Progenitor cell of endocrine pancreas (in vitro differentiated cells): Measurements from ENCODE around the gene JUP. TPM values are rescaled to one million over a fixed set of nuclear protein-coding genes. Genes with fewer than 3 reads are reported as not detected.

Experiments used
- DNase-seq: peaks from one replicate; pipeline ENCODE4 v3.0.0; 2021; ENCODE audit warnings: low spot score; ENCODE audit not compliant: unreplicated experiment
- H3K27ac Mint-ChIP-seq: 2 replicates; pipeline ENCODE4 v1.8.0; 2021; ENCODE audit warnings: mild to moderate bottlenecking, moderate library complexity, mixed read lengths
- H3K27me3 Mint-ChIP-seq: 2 replicates; pipeline ENCODE4 v1.8.0; 2021; ENCODE audit warnings: mixed read lengths
- H3K36me3 Mint-ChIP-seq: 2 replicates; pipeline ENCODE4 v1.8.0; 2022; ENCODE audit warnings: mixed read lengths; ENCODE audit not compliant: insufficient read depth
- H3K4me1 Mint-ChIP-seq: 2 replicates; pipeline ENCODE4 v1.8.0; 2021; ENCODE audit warnings: low read depth, mixed read lengths
- H3K4me3 Mint-ChIP-seq: 2 replicates; pipeline ENCODE4 v1.8.0; 2021; ENCODE audit warnings: low read depth, mild to moderate bottlenecking, moderate library complexity, mixed read lengths
- H3K9me3 Mint-ChIP-seq: 2 replicates; pipeline ENCODE4 v1.8.0; 2021; ENCODE audit warnings: low read depth, mixed read lengths
- CTCF ChIP-seq: fragments of 200-600 bp; sonication (generic); IDR thresholded peaks from one replicate; pipeline ENCODE4 v1.5.0; 2021; ENCODE audit warnings: antibody characterized with exemption, mild to moderate bottlenecking; ENCODE audit not compliant: unreplicated experiment
- total RNA-seq: library from RNA; stranded (reverse); gene quantifications from 2 replicates; pipeline ENCODE4 v1.2.1, GENCODE V29; 2021

JUP gene
- total RNA-seq, 1 donor from 2014 or later = 195 TPM

GRCh38 chr17:41812381-41813151 is 26.1 kb upstream of the JUP start, which contains the start of gene FKBP10:
FKBP10 (plus strand) TSS chr17:41813004; CDS start chr17:41813035, 31 bp downstream.
- Mint-ChIP-seq H3K4me3 (peak within 1 kb of the TSS; percentile 91), H3K9me3 (no peaks in the 10 kb centered on the region), H3K36me3 (peaks cover 3% of the 10 kb centered on the region), H3K27ac (peak within 1 kb of the TSS; percentile 95), H3K4me1 (peaks cover 19% of the 10 kb centered on the region), H3K27me3 (no peaks in the 10 kb centered on the region)
- peak; percentile 67 for DNase-seq
- peak; percentile 10 for TF ChIP-seq CTCF

GRCh38 chr17:41811549-41812380 is 25.3 kb upstream of the JUP start, which contains the start of gene P3H4:
P3H4 (minus strand) TSS chr17:41811949; CDS start chr17:41811915, 34 bp downstream.
- Mint-ChIP-seq H3K36me3 (peaks cover 3% of the 10 kb centered on the region), H3K4me1 (peaks cover 19% of the 10 kb centered on the region), H3K27ac (peak within 1 kb of the TSS; percentile 95), H3K27me3 (no peaks in the 10 kb centered on the region), H3K4me3 (peak within 1 kb of the TSS; percentile 91), H3K9me3 (no peaks in the 10 kb centered on the region)
- DNase-seq = peak; percentile 73
- peak; percentile 78 for TF ChIP-seq CTCF

GRCh38 chr17:41810659-41811548 is 24.4 kb upstream of the JUP start:
- TF ChIP-seq CTCF = no peak
- Mint-ChIP-seq H3K9me3 (no peaks in the 10 kb centered on the region), H3K4me3 (peak overlapping the region; percentile 72), H3K27ac (no peak overlapping the region), H3K27me3 (no peaks in the 10 kb centered on the region), H3K36me3 (peaks cover 3% of the 10 kb centered on the region), H3K4me1 (peaks cover 19% of the 10 kb centered on the region)
- no peak for DNase-seq

GRCh38 chr17:41806685-41807445 is 20.4 kb upstream of the JUP start:
- Mint-ChIP-seq H3K27me3 (no peaks in the 10 kb centered on the region), H3K4me1 (peaks cover 10% of the 10 kb centered on the region), H3K36me3 (peaks cover 5% of the 10 kb centered on the region), H3K4me3 (no peak overlapping the region), H3K27ac (no peak overlapping the region), H3K9me3 (no peaks in the 10 kb centered on the region)
- no peak for TF ChIP-seq CTCF
- DNase-seq = no peak
